Glutamatergic neuron (in vitro differentiated cells): ENCODE measurements around the gene FAM3A. TPM values are rescaled to one million over a fixed set of nuclear protein-coding genes. Genes with fewer than 3 reads are reported as not detected.

Experiments used
- DNase-seq: peaks from one replicate; pipeline ENCODE4 v3.0.0; 2022
- H3K27ac Mint-ChIP-seq: one replicate; pipeline ENCODE4 v1.8.0; 2020; ENCODE audit warnings: mild to moderate bottlenecking, mixed read lengths, inconsistent platforms; ENCODE audit not compliant: unreplicated experiment
- H3K27me3 Mint-ChIP-seq: one replicate; pipeline ENCODE4 v1.8.0; 2020; ENCODE audit warnings: mild to moderate bottlenecking, moderate library complexity, mixed read lengths, inconsistent platforms; ENCODE audit not compliant: unreplicated experiment
- H3K36me3 Mint-ChIP-seq: one replicate; pipeline ENCODE4 v1.8.0; 2020; ENCODE audit warnings: mild to moderate bottlenecking, mixed read lengths, inconsistent platforms; ENCODE audit not compliant: unreplicated experiment
- H3K4me1 Mint-ChIP-seq: one replicate; pipeline ENCODE4 v1.8.0; 2020; ENCODE audit warnings: mild to moderate bottlenecking, low read depth, mixed read lengths, inconsistent platforms; ENCODE audit not compliant: unreplicated experiment
- H3K4me3 Mint-ChIP-seq: one replicate; pipeline ENCODE4 v1.8.0; 2020; ENCODE audit warnings: mild to moderate bottlenecking, mixed read lengths, inconsistent platforms; ENCODE audit not compliant: unreplicated experiment
- H3K9me3 Mint-ChIP-seq: one replicate; pipeline ENCODE4 v1.8.0; 2020; ENCODE audit warnings: mild to moderate bottlenecking, moderate library complexity, mixed read lengths, inconsistent platforms; ENCODE audit not compliant: unreplicated experiment
- total RNA-seq: library from RNA; stranded (reverse); fragmentation: NEBNext Ultra II Directional; extraction: Animal tissue kit (Norgen Biotek cat#: 25700); gene quantifications from one replicate; pipeline ENCODE4 v1.2.1, GENCODE V29; 2021; ENCODE audit not compliant: unreplicated experiment
- TF ChIP-seq, protein P1 (sequence below): fragments of 200-600 bp; sonication (generic); IDR thresholded peaks from one replicate; pipeline ENCODE4 v1.5.0; 2021; ENCODE audit not compliant: partially characterized antibody, unreplicated experiment

FAM3A gene
- total RNA-seq, 1 donor from 2014 or later = 32.0 TPM

DNA sequence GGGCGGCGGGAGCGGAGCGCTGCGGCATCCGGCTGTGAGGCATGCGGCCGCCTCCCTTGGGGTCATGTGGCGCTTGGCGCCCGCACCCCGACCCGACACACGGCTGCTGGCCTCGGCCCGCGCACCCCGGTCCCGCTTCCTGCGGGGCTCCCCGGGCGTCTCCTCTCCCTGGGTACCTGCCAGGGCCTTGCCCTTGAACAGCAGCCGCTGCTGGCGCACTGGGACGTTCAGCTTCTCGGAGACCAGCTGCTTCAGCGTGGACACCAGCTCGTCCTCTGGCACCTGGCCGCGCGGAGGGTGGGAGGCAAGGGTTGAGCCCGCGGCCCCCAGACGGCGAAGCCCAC, 30.0 kb downstream of the FAM3A start:
- Mint-ChIP-seq H3K4me1 (no peaks in the 10 kb centered on the region), H3K36me3 (no peaks in the 10 kb centered on the region), H3K27ac (no peak overlapping the region), H3K27me3 (no peaks in the 10 kb centered on the region), H3K4me3 (no peak overlapping the region), H3K9me3 (peaks cover 4% of the 10 kb centered on the region)
- TF ChIP-seq, protein P1, sequence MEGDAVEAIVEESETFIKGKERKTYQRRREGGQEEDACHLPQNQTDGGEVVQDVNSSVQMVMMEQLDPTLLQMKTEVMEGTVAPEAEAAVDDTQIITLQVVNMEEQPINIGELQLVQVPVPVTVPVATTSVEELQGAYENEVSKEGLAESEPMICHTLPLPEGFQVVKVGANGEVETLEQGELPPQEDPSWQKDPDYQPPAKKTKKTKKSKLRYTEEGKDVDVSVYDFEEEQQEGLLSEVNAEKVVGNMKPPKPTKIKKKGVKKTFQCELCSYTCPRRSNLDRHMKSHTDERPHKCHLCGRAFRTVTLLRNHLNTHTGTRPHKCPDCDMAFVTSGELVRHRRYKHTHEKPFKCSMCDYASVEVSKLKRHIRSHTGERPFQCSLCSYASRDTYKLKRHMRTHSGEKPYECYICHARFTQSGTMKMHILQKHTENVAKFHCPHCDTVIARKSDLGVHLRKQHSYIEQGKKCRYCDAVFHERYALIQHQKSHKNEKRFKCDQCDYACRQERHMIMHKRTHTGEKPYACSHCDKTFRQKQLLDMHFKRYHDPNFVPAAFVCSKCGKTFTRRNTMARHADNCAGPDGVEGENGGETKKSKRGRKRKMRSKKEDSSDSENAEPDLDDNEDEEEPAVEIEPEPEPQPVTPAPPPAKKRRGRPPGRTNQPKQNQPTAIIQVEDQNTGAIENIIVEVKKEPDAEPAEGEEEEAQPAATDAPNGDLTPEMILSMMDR = no peak
- DNase-seq = peak; percentile 39

- TF ChIP-seq, protein P1 = no peak
- no peaks in the 10 kb centered on the region for H3K36me3 Mint-ChIP-seq
- no peaks in the 10 kb centered on the region for H3K27me3 Mint-ChIP-seq
- H3K9me3 Mint-ChIP-seq = peaks cover 4% of the 10 kb centered on the region
- no peak overlapping the region for H3K27ac Mint-ChIP-seq
- no peaks in the 10 kb centered on the region for H3K4me1 Mint-ChIP-seq
- DNase-seq = no peak
- peak overlapping the region; percentile 46 for H3K4me3 Mint-ChIP-seq
These were observed 30.6 kb downstream of the FAM3A start for GRCh38 chrX:154485150-154486051.

- TF ChIP-seq, protein P1 = no peak
- Mint-ChIP-seq H3K4me1 (no peaks in the 10 kb centered on the region), H3K4me3 (no peak overlapping the region)
These were observed 31.5 kb downstream of the FAM3A start for GRCh38 chrX:154484255-154485149.

DNA sequence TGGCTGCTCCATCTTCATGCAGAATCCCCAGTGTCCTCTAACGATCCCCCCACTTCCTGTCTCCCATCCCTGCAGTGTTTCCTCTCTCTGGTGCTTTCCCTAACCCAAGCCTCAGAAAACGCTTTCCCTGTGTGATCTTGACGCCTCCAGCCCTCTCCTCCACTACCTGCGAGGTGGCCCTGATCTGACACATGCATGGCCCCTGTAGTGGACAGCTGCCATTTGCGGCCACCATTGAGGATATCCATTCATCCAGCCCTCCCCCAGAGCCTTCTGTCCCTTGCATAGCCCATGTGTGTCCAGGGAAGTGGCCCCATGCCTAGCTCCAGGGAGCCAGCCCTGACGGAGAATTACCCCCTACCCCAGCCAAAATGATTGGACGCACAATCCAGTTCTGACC, 32.7 kb downstream of the FAM3A start:
- DNase-seq = no peak
- TF ChIP-seq, protein P1 = no peak

More at GRCh38 chrX:154484255-154485149, 31.5 kb downstream of the FAM3A start:
- DNase-seq = no peak
- Mint-ChIP-seq H3K36me3 (no peaks in the 10 kb centered on the region), H3K27me3 (peaks cover 1% of the 10 kb centered on the region), H3K27ac (no peak overlapping the region), H3K9me3 (peaks cover under 1% of the 10 kb centered on the region)

More for the DNA sequence above, 32.7 kb downstream of the FAM3A start:
- no peak overlapping the region for H3K27ac Mint-ChIP-seq
- peak overlapping the region; percentile 38 for H3K4me3 Mint-ChIP-seq
- H3K9me3 Mint-ChIP-seq = no peaks in the 10 kb centered on the region
- no peaks in the 10 kb centered on the region for H3K4me1 Mint-ChIP-seq
- peaks cover 3% of the 10 kb centered on the region for H3K27me3 Mint-ChIP-seq
- no peaks in the 10 kb centered on the region for H3K36me3 Mint-ChIP-seq
